GM12878 (cell line): ENCODE data around the gene TPK1. TPM values are rescaled to one million over a fixed set of nuclear protein-coding genes. Genes with fewer than 3 reads are reported as not detected.

Experiments used
- ATAC-seq: fragments of 200-7000 bp; cut with Tn5 transposase; 3 replicates; pipeline ENCODE4 v1.9.1; 2020; ENCODE audit warnings: mild to moderate bottlenecking, moderate library complexity
- BruUV-seq: library from RNA; stranded (reverse); fragments of 400-500 nt; replicated peaks from 2 replicates; lab custom pipeline; 2021; lab: Mats Ljungman, UMichigan
- CTCF ChIA-PET: fragments of 300-600 bp; sonication (Branson Sonifier 250); formaldehyde crosslinking; extraction: SDS; loops from one replicate; lab custom pipeline; 2021; ENCODE audit warnings: inconsistent platforms; lab: Yijun Ruan, JAX
- POLR2A ChIA-PET: fragments of 350-600 bp; formaldehyde crosslinking; extraction: SDS; loops from one replicate; lab custom pipeline; 2021; ENCODE audit warnings: inconsistent platforms; lab: Charles Lee
- RAD21 ChIA-PET: fragments of 300-600 bp; sonication (Branson Sonifier 250); formaldehyde crosslinking; loops from one replicate; lab custom pipeline; 2023; ENCODE audit warnings: antibody characterized with exemption; ENCODE audit not compliant: unreplicated experiment; lab: Charles Lee
- SMC1A ChIA-PET: fragments of 300-600 bp; sonication (Branson Sonifier 250); formaldehyde crosslinking; loops from one replicate; lab custom pipeline; 2023; ENCODE audit not compliant: unreplicated experiment, uncharacterized antibody; lab: Charles Lee
- DNase-seq: peaks from one replicate; pipeline ENCODE4 v3.0.0-alpha.2; 2011; ENCODE audit warnings: low read depth, low spot score
- FAIRE-seq: peaks from 3 replicates; lab custom pipeline; 2011; peaks lifted over from hg19 to GRCh38; lab: Jason Lieb, UNC
- H2AFZ ChIP-seq: 2 replicates; pipeline ENCODE4 v1.6.0; 2011; ENCODE audit warnings: low read depth, low read length, control low read depth; ENCODE audit not compliant: control insufficient read depth
- H3K27ac ChIP-seq: 2 replicates; pipeline ENCODE4 v1.5.1; 2011; ENCODE audit warnings: control low read depth; ENCODE audit not compliant: control insufficient read depth, insufficient read depth
- H3K27me3 ChIP-seq, 2 experiments: replicated peaks in 1 of 2; 2 replicates each; pipeline versions ENCODE4 v1.6.0 to v1.6.1; 2011; ENCODE audit warnings: low read length in 1 of 2; ENCODE audit not compliant: control insufficient read depth in 2 of 2, insufficient read depth in 2 of 2
- H3K36me3 ChIP-seq, 2 experiments: 2 replicates each; pipeline ENCODE4 v1.5.1; 2011; ENCODE audit warnings: low read length in 1 of 2; ENCODE audit not compliant: control insufficient read depth in 2 of 2, insufficient read depth in 2 of 2
- H3K4me1 ChIP-seq: 2 replicates; pipeline ENCODE4 v1.6.1; 2011; ENCODE audit warnings: mild to moderate bottlenecking, low read length, moderate library complexity, mixed read lengths; ENCODE audit not compliant: control insufficient read depth, insufficient read depth
- H3K4me2 ChIP-seq: 2 replicates; pipeline ENCODE4 v1.6.0; 2011; ENCODE audit warnings: control low read depth; ENCODE audit not compliant: control insufficient read depth, insufficient read depth
- H3K4me3 ChIP-seq: fragments of 200-600 bp; sonication (generic); 2 replicates; pipeline ENCODE4 v1.5.1; 2016
- H3K79me2 ChIP-seq: 2 replicates; pipeline ENCODE4 v1.6.0; 2011; ENCODE audit warnings: low read length; ENCODE audit not compliant: control insufficient read depth, insufficient read depth
- H3K9ac ChIP-seq: 2 replicates; pipeline ENCODE4 v1.8.0; 2011; ENCODE audit warnings: low read length, control low read depth, mixed read lengths; ENCODE audit not compliant: control insufficient read depth, insufficient read depth
- H3K9me3 ChIP-seq: replicated peaks from 3 replicates; pipeline ENCODE4 v1.5.1; 2011; ENCODE audit warnings: mild to moderate bottlenecking, low read length; ENCODE audit not compliant: control insufficient read depth, insufficient read depth
- H4K20me1 ChIP-seq: 2 replicates; pipeline ENCODE4 v1.6.0; 2011; ENCODE audit not compliant: control insufficient read depth, insufficient read depth
- MXI1 ChIP-seq: fragments of 150-350 bp; IDR thresholded peaks from 2 replicates; pipeline ENCODE4 v1.6.1; 2011; ENCODE audit warnings: low read depth, mild to moderate bottlenecking, inconsistent platforms, low read length, improper control_type of control experiment
- WGBS: methylation state at CpG from one replicate; pipeline ENCODE4 v1.1.6; 2016; ENCODE audit warnings: low lambda C conversion rate; ENCODE audit not compliant: insufficient replicate concordance, insufficient coverage; ENCODE audit errors: missing lambda C conversion rate; 5-methylcytosine and 5-hydroxymethylcytosine counted together
- in situ Hi-C: fragments of 300-500 bp; cut with MboI; formaldehyde crosslinking; loops from 9 replicates; pipeline ENCODE4 v1.14.3; 2018; ENCODE audit warnings: mixed read lengths
- intact Hi-C: fragments of 100-400 bp; cut with micrococcal nuclease; formaldehyde crosslinking; loops from one replicate; pipeline ENCODE4 v1.14.2; 2022; ENCODE audit not compliant: unreplicated experiment
- polyA plus RNA-seq, 11 experiments: library from polyadenylated mRNA; depleted of rRNA in 4 of 11; unstranded in 6 of 11; stranded (reverse) in 5 of 11; fragments of >200 nt; fragmentation: Nextera tagmentation in 4 of 11; fragmentation: Illumina TruSeq in 1 of 11; extraction: Ambion mirVana in 4 of 11; extraction: Trizol in 1 of 11; gene quantifications; 1 replicate in 1 of 11; 2 replicates in 10 of 11; pipeline versions ENCODE4 v1.2.1 to v1.2.3, GENCODE V29; 2011 to 2016; ENCODE audit warnings: inconsistent platforms in 2 of 11, missing spikeins in 2 of 11, low read depth in 1 of 11
- total RNA-seq, 4 experiments: library from RNA; depleted of rRNA in 3 of 4; stranded (reverse); fragments of >200 nt in 3 of 4; fragmentation: Illumina TruSeq in 1 of 4; extraction: Trizol in 1 of 4; gene quantifications; 2 replicates each; pipeline versions ENCODE4 v1.2.1 to v1.2.3, GENCODE V29; 2013 to 2021
- TF ChIP-seq, protein P1 (sequence below): fragments of 450-650 bp; IDR thresholded peaks from 2 replicates; pipeline ENCODE4 v1.6.1; 2017; ENCODE audit warnings: mild to moderate bottlenecking, low read depth, inconsistent platforms; ENCODE audit not compliant: poor library complexity, severe bottlenecking
- TF ChIP-seq, protein P2 (sequence below): IDR thresholded peaks from 2 replicates; pipeline ENCODE4 v1.6.1; 2011; ENCODE audit warnings: borderline replicate concordance, low read depth, mild to moderate bottlenecking, moderate library complexity, mixed read lengths, low read length; ENCODE audit not compliant: insufficient read depth; ENCODE audit errors: extremely low read length

TPK1 gene
- total and polyA plus RNA-seq, 10 of the 15 experiments (the other 5 are each of a cell fraction or from before 2014, with no cell fraction given) = 7.1 to 19.0 (median 9.3) TPM

- H2AFZ ChIP-seq = no peak overlapping the region
Observed at GRCh38 chr7:144410441-144410840, 425.4 kb downstream of the TPK1 start.

More at GRCh38 chr7:144410441-144410840, 425.4 kb downstream of the TPK1 start:
- Histone ChIP-seq H4K20me1 (no peaks in the 10 kb centered on the region), H3K9me3 (no peaks in the 10 kb centered on the region), H3K27ac (no peak overlapping the region), H3K4me3 (no peak overlapping the region), H3K9ac (no peak overlapping the region), H3K4me1 (no peaks in the 10 kb centered on the region), H3K27me3 (no peaks in the 10 kb centered on the region), H3K36me3 (no peaks in the 10 kb centered on the region), H3K4me2 (no peak overlapping the region), H3K79me2 (no peaks in the 10 kb centered on the region)
- BruUV-seq = no TSS peak
- 10% methylated on average over 4 of the region's 4 CpGs for WGBS
- intact Hi-C loops = no loop called here
- ChIA-PET POLR2A (no interaction called here), CTCF (interaction anchor here (1.3 to 1.6 kb wide), 2 partner anchors 17 to 19 kb away, joined by 6 to 8 read pairs; no protein-coding TSS in a partner anchor), SMC1A (interaction anchor here (1.3 to 1.4 kb wide), 3 partner anchors 8 to 27 kb away, joined by 3 read pairs; no protein-coding TSS in a partner anchor), RAD21 (no interaction called here)
- ATAC-seq (no peak), FAIRE-seq (no peak), DNase-seq (no peak)
- TF ChIP-seq, protein P1, sequence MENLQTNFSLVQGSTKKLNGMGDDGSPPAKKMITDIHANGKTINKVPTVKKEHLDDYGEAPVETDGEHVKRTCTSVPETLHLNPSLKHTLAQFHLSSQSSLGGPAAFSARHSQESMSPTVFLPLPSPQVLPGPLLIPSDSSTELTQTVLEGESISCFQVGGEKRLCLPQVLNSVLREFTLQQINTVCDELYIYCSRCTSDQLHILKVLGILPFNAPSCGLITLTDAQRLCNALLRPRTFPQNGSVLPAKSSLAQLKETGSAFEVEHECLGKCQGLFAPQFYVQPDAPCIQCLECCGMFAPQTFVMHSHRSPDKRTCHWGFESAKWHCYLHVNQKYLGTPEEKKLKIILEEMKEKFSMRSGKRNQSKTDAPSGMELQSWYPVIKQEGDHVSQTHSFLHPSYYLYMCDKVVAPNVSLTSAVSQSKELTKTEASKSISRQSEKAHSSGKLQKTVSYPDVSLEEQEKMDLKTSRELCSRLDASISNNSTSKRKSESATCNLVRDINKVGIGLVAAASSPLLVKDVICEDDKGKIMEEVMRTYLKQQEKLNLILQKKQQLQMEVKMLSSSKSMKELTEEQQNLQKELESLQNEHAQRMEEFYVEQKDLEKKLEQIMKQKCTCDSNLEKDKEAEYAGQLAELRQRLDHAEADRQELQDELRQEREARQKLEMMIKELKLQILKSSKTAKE = no peak
- TF ChIP-seq, protein P2, sequence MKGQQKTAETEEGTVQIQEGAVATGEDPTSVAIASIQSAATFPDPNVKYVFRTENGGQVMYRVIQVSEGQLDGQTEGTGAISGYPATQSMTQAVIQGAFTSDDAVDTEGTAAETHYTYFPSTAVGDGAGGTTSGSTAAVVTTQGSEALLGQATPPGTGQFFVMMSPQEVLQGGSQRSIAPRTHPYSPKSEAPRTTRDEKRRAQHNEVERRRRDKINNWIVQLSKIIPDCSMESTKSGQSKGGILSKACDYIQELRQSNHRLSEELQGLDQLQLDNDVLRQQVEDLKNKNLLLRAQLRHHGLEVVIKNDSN = no peak
- no peak for TF ChIP-seq MXI1
- in situ Hi-C loops = no loop called here
